ENCODE results near the gene SMIM30.

- TF ChIP-seq, protein P1, sequence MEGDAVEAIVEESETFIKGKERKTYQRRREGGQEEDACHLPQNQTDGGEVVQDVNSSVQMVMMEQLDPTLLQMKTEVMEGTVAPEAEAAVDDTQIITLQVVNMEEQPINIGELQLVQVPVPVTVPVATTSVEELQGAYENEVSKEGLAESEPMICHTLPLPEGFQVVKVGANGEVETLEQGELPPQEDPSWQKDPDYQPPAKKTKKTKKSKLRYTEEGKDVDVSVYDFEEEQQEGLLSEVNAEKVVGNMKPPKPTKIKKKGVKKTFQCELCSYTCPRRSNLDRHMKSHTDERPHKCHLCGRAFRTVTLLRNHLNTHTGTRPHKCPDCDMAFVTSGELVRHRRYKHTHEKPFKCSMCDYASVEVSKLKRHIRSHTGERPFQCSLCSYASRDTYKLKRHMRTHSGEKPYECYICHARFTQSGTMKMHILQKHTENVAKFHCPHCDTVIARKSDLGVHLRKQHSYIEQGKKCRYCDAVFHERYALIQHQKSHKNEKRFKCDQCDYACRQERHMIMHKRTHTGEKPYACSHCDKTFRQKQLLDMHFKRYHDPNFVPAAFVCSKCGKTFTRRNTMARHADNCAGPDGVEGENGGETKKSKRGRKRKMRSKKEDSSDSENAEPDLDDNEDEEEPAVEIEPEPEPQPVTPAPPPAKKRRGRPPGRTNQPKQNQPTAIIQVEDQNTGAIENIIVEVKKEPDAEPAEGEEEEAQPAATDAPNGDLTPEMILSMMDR (IDR thresholded peaks at IDR 0.05 in 8 of 11, conservative IDR thresholded peaks at IDR 0.05 in 3 of 11), result no peak
- TF ChIP-seq POLR2A (IDR thresholded peaks at IDR 0.05), result no peak
Observed at GRCh38 chr7:113120647-113121046, 2.3 kb upstream of the SMIM30 start.

Measured in spleen (tissue), 7 donors.